Measurements from ENCODE around the gene RALGDS. TPM values are rescaled to one million over a fixed set of nuclear protein-coding genes. Genes with fewer than 3 reads are reported as not detected.

The RALGDS gene
- total and polyA plus RNA-seq, 2 experiments from 2014 or later = 8.6 to 20.3 TPM

GRCh38 chr9:133151041-133151440 is 30.0 kb upstream of the RALGDS start:
- DNase-seq (ENCODE audit: low spot score) (no peak), ATAC-seq (no peak)
- Histone ChIP-seq H3K4me2 (no peak overlapping the region), H3K79me2 (replicated peaks; ENCODE audit: insufficient read depth) (0 out of 2 replicates have a peak, but pooled peaks cover 2% of the 10 kb centered on the region), H3K4me1 (ENCODE audit: insufficient read depth) (peaks cover 8% of the 10 kb centered on the region), H2AFZ (no peak overlapping the region), H3K4me3 (no peak overlapping the region), H3K27ac (ENCODE audit: low read depth) (no peak overlapping the region), H4K20me1 (replicated peaks; ENCODE audit: insufficient read depth) (peaks cover 9% of the 10 kb centered on the region; the same call in 1 of the 2 replicates), H3K36me3 (ENCODE audit: insufficient read depth) (no peaks in the 10 kb centered on the region), H3F3A (replicated peaks; ENCODE audit: low read depth) (no peaks in the 10 kb centered on the region), H3K27me3 (ENCODE audit: insufficient read depth) (peaks cover 4% of the 10 kb centered on the region; the same call in 1 of the 2 replicates), H3K9me2 (ENCODE audit: insufficient read depth) (no peaks in the 10 kb centered on the region)
- no peak overlapping the region for H3K4me3 Mint-ChIP-seq
- H3K27ac Mint-ChIP-seq = no peak overlapping the region
- H3K36me3 Mint-ChIP-seq (ENCODE audit: low read depth) = no peaks in the 10 kb centered on the region; the same call in 2 of the 3 replicates
- no peaks in the 10 kb centered on the region for H3K9me3 Mint-ChIP-seq
- H3K27me3 Mint-ChIP-seq (ENCODE audit: insufficient read depth, low read depth, poor library complexity) = peaks cover 20% of the 10 kb centered on the region
- peaks cover 8% of the 10 kb centered on the region; the same call in 2 of the 3 replicates for H3K4me1 Mint-ChIP-seq
- TF ChIP-seq JUNB (IDR thresholded peaks at IDR 0.05; ENCODE audit: unreplicated experiment) (no peak), ZNF462 (CRISPR knock-in tag; IDR thresholded peaks at IDR 0.05) (no peak), NANOG (IDR thresholded peaks at IDR 0.05; ENCODE audit: borderline replicate concordance) (no peak), REST (IDR thresholded peaks at IDR 0.05; ENCODE audit: unreplicated experiment) (no peak), ZNF331 (CRISPR knock-in tag; IDR thresholded peaks at IDR 0.05; ENCODE audit: low read depth) (no peak), EZH2 (IDR thresholded peaks at IDR 0.05; ENCODE audit: low read depth, unreplicated experiment) (no peak), CTCF (conservative IDR thresholded peaks at IDR 0.05; ENCODE audit: low read depth in 2 of 2) (no peak), POLR2AphosphoS5 (IDR thresholded peaks at IDR 0.05; ENCODE audit: low read depth) (no peak), ETS1 (IDR thresholded peaks at IDR 0.05) (no peak), CREB1 (CRISPR knock-in tag; IDR thresholded peaks at IDR 0.05; ENCODE audit: low read depth) (no peak), STAT1 (IDR thresholded peaks at IDR 0.05; ENCODE audit: unreplicated experiment) (no peak), ZNF114 (CRISPR knock-in tag; IDR thresholded peaks at IDR 0.05) (no peak), EZH2phosphoT487 (IDR thresholded peaks at IDR 0.05; ENCODE audit: unreplicated experiment) (no peak)
